ENCODE measurements around the gene HPGDS. TPM values are rescaled to one million over a fixed set of nuclear protein-coding genes. Genes with fewer than 3 reads are reported as not detected.
A peak's percentile ranks its signal among the peaks of the same experiment; 100 is the strongest.

Gene HPGDS
- total RNA-seq, 1 donor from 2014 or later, result not detected

DNA sequence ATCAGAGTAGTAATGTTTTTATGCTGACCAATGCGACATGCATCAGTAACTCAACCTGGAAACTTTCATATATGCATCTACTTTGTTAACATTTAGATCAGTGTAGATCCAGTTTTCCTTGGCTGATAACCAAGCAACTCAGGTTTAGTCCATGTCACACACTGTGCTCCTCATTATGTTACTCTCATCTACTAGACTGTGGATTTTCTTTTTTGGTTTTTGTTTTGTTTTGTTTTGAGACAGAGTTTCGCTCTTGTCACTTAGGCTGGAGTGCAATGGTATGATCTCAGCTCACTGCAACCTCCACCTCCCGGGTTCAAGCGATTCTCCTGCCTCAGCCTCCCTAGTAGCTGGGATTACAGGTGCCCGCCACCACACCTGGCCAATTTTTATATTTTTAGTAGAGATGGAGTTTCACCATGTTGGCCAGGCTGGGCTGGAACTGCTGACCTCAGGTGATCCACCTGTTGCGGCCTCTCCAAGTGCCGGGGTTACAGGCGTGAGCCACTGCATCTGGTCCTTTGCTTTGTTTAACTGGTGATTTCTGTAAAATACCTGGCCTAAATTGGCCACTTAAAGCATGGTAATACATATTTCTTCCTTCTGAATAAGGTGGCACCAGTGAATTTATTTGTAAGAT, 86.4 kb downstream of the HPGDS start:
- H3K36me3 ChIP-seq (ENCODE audit: control insufficient read depth, insufficient read depth, low read length), result peaks cover 1% of the 10 kb centered on the region
- DNase-seq (ENCODE audit: low read depth) (no peak), FAIRE-seq (no peak)
- H3K4me3 ChIP-seq (ENCODE audit: low read depth, low read length), result no peak overlapping the region
- TF ChIP-seq, protein P1, sequence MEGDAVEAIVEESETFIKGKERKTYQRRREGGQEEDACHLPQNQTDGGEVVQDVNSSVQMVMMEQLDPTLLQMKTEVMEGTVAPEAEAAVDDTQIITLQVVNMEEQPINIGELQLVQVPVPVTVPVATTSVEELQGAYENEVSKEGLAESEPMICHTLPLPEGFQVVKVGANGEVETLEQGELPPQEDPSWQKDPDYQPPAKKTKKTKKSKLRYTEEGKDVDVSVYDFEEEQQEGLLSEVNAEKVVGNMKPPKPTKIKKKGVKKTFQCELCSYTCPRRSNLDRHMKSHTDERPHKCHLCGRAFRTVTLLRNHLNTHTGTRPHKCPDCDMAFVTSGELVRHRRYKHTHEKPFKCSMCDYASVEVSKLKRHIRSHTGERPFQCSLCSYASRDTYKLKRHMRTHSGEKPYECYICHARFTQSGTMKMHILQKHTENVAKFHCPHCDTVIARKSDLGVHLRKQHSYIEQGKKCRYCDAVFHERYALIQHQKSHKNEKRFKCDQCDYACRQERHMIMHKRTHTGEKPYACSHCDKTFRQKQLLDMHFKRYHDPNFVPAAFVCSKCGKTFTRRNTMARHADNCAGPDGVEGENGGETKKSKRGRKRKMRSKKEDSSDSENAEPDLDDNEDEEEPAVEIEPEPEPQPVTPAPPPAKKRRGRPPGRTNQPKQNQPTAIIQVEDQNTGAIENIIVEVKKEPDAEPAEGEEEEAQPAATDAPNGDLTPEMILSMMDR (IDR thresholded peaks at IDR 0.05; ENCODE audit: insufficient read depth, low read length, severe bottlenecking), result no peak
- no peaks in the 10 kb centered on the region for H3K27me3 ChIP-seq (ENCODE audit: control insufficient read depth, insufficient read depth, low read length)

DNA sequence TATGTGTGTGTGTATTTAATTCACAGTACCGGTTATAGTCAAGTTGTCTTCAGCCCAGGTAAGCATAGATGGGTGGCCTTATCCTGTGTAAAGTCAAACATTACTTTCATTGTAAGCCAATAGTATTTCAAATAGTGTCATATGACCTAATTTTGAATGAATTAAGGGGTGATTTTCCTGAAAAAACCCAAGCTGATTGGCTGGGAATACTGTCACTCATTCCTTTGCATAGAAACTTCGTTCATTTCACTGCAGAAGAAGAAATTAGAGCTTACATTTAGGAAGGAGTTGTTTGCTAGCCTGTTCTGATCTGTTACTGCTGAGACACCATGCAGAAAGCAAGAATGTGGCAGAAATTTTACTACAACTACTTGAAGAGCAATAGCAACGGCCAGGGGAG, 89.6 kb downstream of the HPGDS start:
- no peak overlapping the region for H3K4me3 ChIP-seq (ENCODE audit: low read depth, low read length)
- TF ChIP-seq, protein P1 (IDR thresholded peaks at IDR 0.05; ENCODE audit: insufficient read depth, low read length, severe bottlenecking), result no peak
- peak; percentile 13 for DNase-seq (ENCODE audit: low read depth)
- FAIRE-seq, result no peak
- H3K36me3 ChIP-seq (ENCODE audit: control insufficient read depth, insufficient read depth, low read length), result peaks cover 1% of the 10 kb centered on the region
- H3K27me3 ChIP-seq (ENCODE audit: control insufficient read depth, insufficient read depth, low read length), result no peaks in the 10 kb centered on the region

DNA sequence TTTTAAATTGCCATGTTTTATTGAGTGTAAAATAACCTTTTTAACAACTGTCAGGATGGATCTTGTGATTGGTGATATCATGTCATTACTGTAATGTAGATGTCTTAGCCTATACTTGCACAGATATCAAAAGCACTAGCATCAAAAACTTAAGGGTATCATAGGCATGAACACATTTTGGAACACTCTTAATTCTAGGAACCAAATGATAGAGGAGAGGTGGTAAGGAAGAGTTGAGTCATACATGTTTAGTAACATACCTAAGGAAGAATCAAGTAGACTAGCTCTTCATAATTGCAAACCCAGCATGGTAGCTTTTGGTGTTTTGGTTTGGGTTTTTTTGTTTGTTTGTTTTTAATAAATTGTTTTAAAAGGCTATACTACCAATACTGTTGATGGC, 91.5 kb downstream of the HPGDS start:
- DNase-seq (ENCODE audit: low read depth), result peak; percentile 32
- H3K27me3 ChIP-seq (ENCODE audit: control insufficient read depth, insufficient read depth, low read length), result no peaks in the 10 kb centered on the region
- no peak overlapping the region for H3K4me3 ChIP-seq (ENCODE audit: low read depth, low read length)
- TF ChIP-seq, protein P1 (IDR thresholded peaks at IDR 0.05; ENCODE audit: insufficient read depth, low read length, severe bottlenecking), result no peak
- H3K36me3 ChIP-seq (ENCODE audit: control insufficient read depth, insufficient read depth, low read length), result peaks cover 1% of the 10 kb centered on the region
- FAIRE-seq, result no peak

Other genes with a start within 250 kb of the HPGDS start
- gene SMARCAD1, start 135.0 kb downstream of the HPGDS start, total RNA-seq, result 15.7 and 18.4 TPM in 2 replicates
- gene PDLIM5, start 109.1 kb upstream of the HPGDS start, total RNA-seq, result 82.9 and 121 TPM in 2 replicates

Data from bronchial epithelial cell (primary cell).